ENCODE measurements around the gene ADGRD2. TPM values are rescaled to one million over a fixed set of nuclear protein-coding genes. Genes with fewer than 3 reads are reported as not detected.

ADGRD2 gene
- total RNA-seq, 2 donors from 2014 or later: not detected

DNA sequence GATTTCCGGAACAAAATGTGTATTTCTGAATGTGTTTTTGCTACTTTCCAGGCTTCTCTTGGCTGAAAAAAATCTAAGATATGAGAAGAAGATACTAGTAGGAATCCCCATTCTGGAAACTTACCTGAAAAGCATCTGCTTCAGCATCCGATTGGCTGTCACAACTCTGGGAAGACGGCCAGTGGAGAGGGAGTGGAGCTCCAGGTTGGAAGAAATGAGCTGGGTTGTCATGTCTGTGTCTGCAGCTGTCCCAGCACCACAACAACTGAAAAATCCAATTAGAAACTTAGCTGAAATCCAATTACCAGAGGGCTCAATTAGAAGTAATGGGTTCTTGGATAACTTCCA, 38.0 kb upstream of the ADGRD2 start:
- DNase-seq: no peak
- Histone ChIP-seq H3K4me1 (no peaks in the 10 kb centered on the region), H3K4me3 (no peak overlapping the region), H3K9me3 (no peaks in the 10 kb centered on the region), H3K36me3 (peaks cover 4% of the 10 kb centered on the region), H3K9ac (ENCODE audit: low read depth in 2 of 2, low read length in 2 of 2) (no peak overlapping the region), H3K27ac (no peak overlapping the region), H3K27me3 (no peaks in the 10 kb centered on the region)
- TF ChIP-seq, protein P1, sequence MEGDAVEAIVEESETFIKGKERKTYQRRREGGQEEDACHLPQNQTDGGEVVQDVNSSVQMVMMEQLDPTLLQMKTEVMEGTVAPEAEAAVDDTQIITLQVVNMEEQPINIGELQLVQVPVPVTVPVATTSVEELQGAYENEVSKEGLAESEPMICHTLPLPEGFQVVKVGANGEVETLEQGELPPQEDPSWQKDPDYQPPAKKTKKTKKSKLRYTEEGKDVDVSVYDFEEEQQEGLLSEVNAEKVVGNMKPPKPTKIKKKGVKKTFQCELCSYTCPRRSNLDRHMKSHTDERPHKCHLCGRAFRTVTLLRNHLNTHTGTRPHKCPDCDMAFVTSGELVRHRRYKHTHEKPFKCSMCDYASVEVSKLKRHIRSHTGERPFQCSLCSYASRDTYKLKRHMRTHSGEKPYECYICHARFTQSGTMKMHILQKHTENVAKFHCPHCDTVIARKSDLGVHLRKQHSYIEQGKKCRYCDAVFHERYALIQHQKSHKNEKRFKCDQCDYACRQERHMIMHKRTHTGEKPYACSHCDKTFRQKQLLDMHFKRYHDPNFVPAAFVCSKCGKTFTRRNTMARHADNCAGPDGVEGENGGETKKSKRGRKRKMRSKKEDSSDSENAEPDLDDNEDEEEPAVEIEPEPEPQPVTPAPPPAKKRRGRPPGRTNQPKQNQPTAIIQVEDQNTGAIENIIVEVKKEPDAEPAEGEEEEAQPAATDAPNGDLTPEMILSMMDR (IDR thresholded peaks at IDR 0.05): no peak
- intact Hi-C loops (cut with DNase I): no loop called here

DNA sequence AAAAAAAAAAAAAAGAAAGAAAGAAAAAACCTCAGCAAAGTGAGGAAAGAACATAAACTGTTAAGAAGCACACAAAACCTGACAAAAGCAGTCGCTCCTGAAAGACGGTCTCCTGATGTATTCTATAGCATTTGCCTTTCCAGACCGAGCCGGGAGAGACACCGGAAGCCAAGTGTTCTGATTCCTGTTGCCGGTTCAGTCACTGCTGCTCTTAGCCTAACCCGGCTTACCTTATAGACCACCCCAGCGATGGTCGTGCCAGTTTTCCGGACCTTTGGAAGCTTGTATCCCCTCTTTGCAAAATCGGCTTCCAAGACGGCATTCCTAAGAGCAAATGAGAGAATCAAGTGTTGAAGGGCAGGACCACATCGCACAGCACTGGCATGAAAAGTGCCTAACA, 35.6 kb upstream of the ADGRD2 start:
- DNase-seq: no peak
- no peaks in the 10 kb centered on the region for H3K27me3 ChIP-seq
- H3K4me3 ChIP-seq: peak overlapping the region; percentile 86
- H3K27ac ChIP-seq: no peak overlapping the region
- H3K9ac ChIP-seq (ENCODE audit: low read depth in 2 of 2, low read length in 2 of 2): peak overlapping the region; percentile 61 to 88
- TF ChIP-seq, protein P1 (IDR thresholded peaks at IDR 0.05): no peak
- H3K9me3 ChIP-seq: no peaks in the 10 kb centered on the region
- H3K36me3 ChIP-seq: peaks cover 4% of the 10 kb centered on the region
- no peaks in the 10 kb centered on the region for H3K4me1 ChIP-seq
- intact Hi-C loops (cut with DNase I): loop anchor here (5.0 kb wide), 1 partner anchor 123 kb away; no protein-coding TSS in a partner anchor

DNA sequence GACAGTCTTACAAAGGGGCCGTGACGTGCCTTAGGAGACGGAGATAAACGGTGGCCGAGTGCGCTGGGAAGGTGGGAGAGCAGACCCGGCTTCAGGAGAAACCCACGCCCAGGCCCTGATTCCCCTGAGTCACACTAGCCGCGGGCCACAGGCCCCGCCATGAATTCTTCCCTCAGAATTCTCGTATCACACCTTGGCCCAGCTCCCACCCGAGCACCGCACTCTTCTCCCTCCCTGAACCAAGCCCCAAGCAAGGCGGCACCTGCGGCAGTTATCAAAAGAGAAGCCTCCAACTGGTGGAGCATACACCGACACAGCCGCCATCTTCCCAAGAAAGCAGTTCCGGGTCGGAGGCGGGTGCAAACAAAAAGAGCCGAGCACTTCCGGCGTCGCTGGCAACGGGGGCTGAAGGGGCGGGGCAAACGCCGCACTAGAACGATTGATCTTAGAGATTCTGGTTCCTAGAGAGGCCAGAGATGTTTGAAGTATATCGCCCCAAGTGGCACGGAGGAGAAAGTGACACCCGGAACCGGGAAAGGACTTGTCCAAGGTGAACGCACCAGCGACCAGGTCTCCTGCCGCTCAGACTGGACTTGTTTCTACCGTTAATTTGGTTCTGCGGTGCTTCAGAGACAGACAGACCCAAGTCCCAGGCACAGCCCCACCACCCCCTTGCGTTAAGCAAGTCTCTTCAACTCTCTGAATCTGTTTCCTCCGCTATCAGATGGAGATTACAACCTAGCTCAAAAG, 35.0 kb upstream of the ADGRD2 start, which contains the start of gene PSMB7:
TSS of gene PSMB7 (minus strand) at position 341 of the 750 bp plus-strand sequence. CDS start at position 324, 17 bp downstream.
- TF ChIP-seq, protein P1 (IDR thresholded peaks at IDR 0.05): peak; percentile 77
- intact Hi-C loops (cut with DNase I): loop anchor here (5.0 kb wide), 1 partner anchor 122 kb away; no protein-coding TSS in a partner anchor
- H3K27me3 ChIP-seq: no peaks in the 10 kb centered on the region
- no peak within 1 kb of the TSS for H3K27ac ChIP-seq
- peak; percentile 97 for DNase-seq
- H3K9ac ChIP-seq (ENCODE audit: low read depth in 2 of 2, low read length in 2 of 2): peak within 1 kb of the TSS; percentile 61 to 88
- H3K9me3 ChIP-seq: no peaks in the 10 kb centered on the region
- H3K36me3 ChIP-seq: peaks cover 4% of the 10 kb centered on the region
- no peaks in the 10 kb centered on the region for H3K4me1 ChIP-seq
- H3K4me3 ChIP-seq: peak within 1 kb of the TSS; percentile 86

DNA sequence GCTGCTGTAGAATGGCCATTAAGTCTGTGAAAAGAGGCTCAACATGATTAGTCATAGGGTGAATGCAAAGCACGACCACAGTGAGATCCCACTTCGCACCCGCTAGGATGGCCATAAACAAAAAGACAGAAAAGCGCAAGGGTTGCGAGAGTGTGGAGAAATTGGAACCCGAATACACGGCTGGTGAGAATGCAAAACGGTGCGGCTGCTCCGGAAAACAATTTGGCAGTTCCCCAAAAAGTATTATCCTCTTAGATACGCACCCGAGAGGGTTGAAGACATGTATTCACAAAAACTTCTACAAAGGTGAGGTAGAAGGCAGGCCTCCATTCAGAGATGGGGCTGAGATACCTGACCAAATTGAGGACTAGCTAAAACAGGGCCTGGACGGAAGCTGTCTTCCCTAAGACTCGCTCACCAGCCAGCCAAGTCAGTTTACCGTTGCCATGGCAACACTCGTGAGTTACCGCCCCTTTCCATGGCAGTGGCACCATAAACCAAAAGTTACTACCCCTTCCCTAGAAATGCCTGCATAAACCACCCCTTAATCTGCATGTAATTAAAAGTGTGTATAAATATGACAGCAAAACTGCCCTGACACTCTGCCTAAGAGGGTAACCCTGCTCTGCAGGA, 34.3 kb upstream of the ADGRD2 start:
- intact Hi-C loops (cut with DNase I): loop anchor here (5.0 kb wide), 1 partner anchor 121 kb away; no protein-coding TSS in a partner anchor
- Histone ChIP-seq H3K9ac (ENCODE audit: low read depth in 2 of 2, low read length in 2 of 2) (no peak overlapping the region), H3K36me3 (peaks cover 4% of the 10 kb centered on the region), H3K27me3 (no peaks in the 10 kb centered on the region), H3K4me1 (no peaks in the 10 kb centered on the region), H3K27ac (no peak overlapping the region), H3K9me3 (no peaks in the 10 kb centered on the region), H3K4me3 (peak overlapping the region; percentile 86)
- TF ChIP-seq, protein P1 (IDR thresholded peaks at IDR 0.05): no peak
- no peak for DNase-seq

DNA sequence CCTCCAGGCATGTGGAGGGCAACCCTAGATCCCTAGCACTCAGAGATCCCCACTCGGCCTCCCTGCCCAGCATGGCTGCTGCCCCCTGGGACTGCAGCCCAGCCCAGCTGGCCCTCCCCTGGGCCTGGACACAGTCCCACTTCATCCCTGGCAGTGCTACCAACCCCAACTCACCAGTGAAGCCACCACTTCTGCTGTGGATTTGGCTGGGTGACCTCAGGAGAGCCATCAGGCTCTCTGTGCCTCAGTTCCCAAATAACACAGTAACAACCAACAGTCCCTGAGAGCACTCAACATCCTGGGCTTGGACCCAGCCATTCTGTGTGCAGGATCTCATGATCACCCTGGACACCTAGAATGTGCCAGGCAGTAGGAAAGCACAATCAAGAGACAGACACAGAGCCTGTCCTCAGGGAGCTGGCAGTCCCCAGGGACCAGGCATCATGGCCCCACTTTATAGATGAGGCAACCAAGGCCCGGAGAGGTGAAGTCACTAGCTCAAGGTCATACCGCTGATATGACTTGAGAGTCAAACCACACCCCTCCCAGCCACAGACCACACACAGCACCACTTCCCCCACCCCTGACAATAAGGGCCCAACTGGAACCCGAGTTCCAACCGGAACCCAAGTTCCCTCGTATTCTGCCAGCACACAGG, 30.3 kb upstream of the ADGRD2 start:
- no peak for DNase-seq
- H3K27me3 ChIP-seq: no peaks in the 10 kb centered on the region
- H3K4me3 ChIP-seq: no peak overlapping the region
- no peaks in the 10 kb centered on the region for H3K36me3 ChIP-seq
- H3K4me1 ChIP-seq: no peaks in the 10 kb centered on the region
- intact Hi-C loops (cut with DNase I): loop anchor here (5.0 kb wide), 1 partner anchor 117 kb away; no protein-coding TSS in a partner anchor
- H3K27ac ChIP-seq: no peak overlapping the region
- no peaks in the 10 kb centered on the region for H3K9me3 ChIP-seq
- TF ChIP-seq, protein P1 (IDR thresholded peaks at IDR 0.05): peak; percentile 22
- no peak overlapping the region for H3K9ac ChIP-seq (ENCODE audit: low read depth in 2 of 2, low read length in 2 of 2)

Measured in colonic mucosa (tissue), 4 donors.